A673 (cell line): Measurements from ENCODE around the gene NME3. TPM values are rescaled to one million over a fixed set of nuclear protein-coding genes. Genes with fewer than 3 reads are reported as not detected.
"Not testable (repeated sequence)": the region's sequence is repeated elsewhere in the genome, so short reads cannot be mapped to it uniquely, and the experiment has no call there.

Experiments
- BruUV-seq: library from RNA; stranded (reverse); fragments of 400-500 nt; replicated peaks from 2 replicates; lab custom pipeline; 2021; lab: Mats Ljungman, UMichigan
- CTCF ChIA-PET: fragments of 300-600 bp; sonication (Branson Sonifier 250); formaldehyde crosslinking; loops from one replicate; lab custom pipeline; 2022; ENCODE audit warnings: antibody characterized with exemption; lab: Charles Lee
- POLR2A ChIA-PET: fragments of 300-600 bp; sonication (Branson Sonifier 250); formaldehyde crosslinking; loops from one replicate; lab custom pipeline; 2022; ENCODE audit warnings: antibody characterized with exemption; ENCODE audit not compliant: low non-redundant PET; lab: Charles Lee
- DNase-seq: peaks from one replicate; pipeline ENCODE4 v3.0.0-alpha.2; 2015; ENCODE audit warnings: low spot score
- H3K27ac ChIP-seq: fragments of 200-600 bp; sonication (generic); 2 replicates; pipeline ENCODE4 v1.5.1; 2016; ENCODE audit warnings: mixed run types, low read depth, mild to moderate bottlenecking, mixed read lengths, antibody characterized with exemption, low read length; ENCODE audit not compliant: poor library complexity, severe bottlenecking
- H3K27me3 ChIP-seq: fragments of 200-600 bp; sonication (generic); replicated peaks from 2 replicates; pipeline ENCODE4 v1.6.1; 2017; ENCODE audit warnings: mixed run types, low read depth, mild to moderate bottlenecking, mixed read lengths, antibody characterized with exemption, low read length; ENCODE audit not compliant: insufficient read depth, poor library complexity
- H3K36me3 ChIP-seq: fragments of 200-600 bp; sonication (generic); 2 replicates; pipeline ENCODE4 v1.6.1; 2016; ENCODE audit warnings: mixed run types, mild to moderate bottlenecking, mixed read lengths, antibody characterized with exemption, low read length; ENCODE audit not compliant: insufficient read depth, poor library complexity, severe bottlenecking
- H3K4me1 ChIP-seq: fragments of 200-600 bp; sonication (generic); 2 replicates; pipeline ENCODE4 v1.6.1; 2017; ENCODE audit warnings: mixed run types, mild to moderate bottlenecking, mixed read lengths, antibody characterized with exemption, low read length; ENCODE audit not compliant: insufficient read depth, poor library complexity, severe bottlenecking
- H3K4me3 ChIP-seq: fragments of 200-600 bp; sonication (generic); 2 replicates; pipeline ENCODE4 v1.5.1; 2016; ENCODE audit warnings: low read depth, mixed run types, mild to moderate bottlenecking, mixed read lengths, low read length; ENCODE audit not compliant: poor library complexity, severe bottlenecking
- H3K9me3 ChIP-seq: fragments of 200-600 bp; sonication (generic); 2 replicates; pipeline ENCODE4 v1.6.1; 2016; ENCODE audit warnings: mixed run types, low read depth, mild to moderate bottlenecking, mixed read lengths, antibody characterized with exemption, low read length; ENCODE audit not compliant: poor library complexity, severe bottlenecking
- CTCF ChIP-seq: fragments of 300-800, 200-600 bp; sonication (generic); conservative IDR thresholded peaks from 2 replicates; pipeline ENCODE4 v1.5.1; 2017; ENCODE audit warnings: low read depth, mild to moderate bottlenecking, antibody characterized with exemption, low read length, moderate library complexity, mixed read lengths
- EZH2 ChIP-seq: fragments of 200-600 bp; sonication (generic); IDR thresholded peaks from 2 replicates; pipeline ENCODE4 v1.6.1; 2017; ENCODE audit warnings: borderline replicate concordance, low read depth, mild to moderate bottlenecking, mixed read lengths, antibody characterized with exemption, low read length; ENCODE audit not compliant: poor library complexity, severe bottlenecking
- intact Hi-C: fragments of 100-400 bp; cut with micrococcal nuclease; formaldehyde crosslinking; loops from one replicate; pipeline ENCODE4 v1.10.0; 2022; ENCODE audit not compliant: unreplicated experiment
- total RNA-seq: library from RNA; stranded (reverse); gene quantifications from 2 replicates; pipeline ENCODE4 v1.2.3, GENCODE V29; 2021

The NME3 gene
- total RNA-seq, 1 experiment from 2014 or later = 35.3 TPM

- ChIA-PET POLR2A (no interaction called here), CTCF (no interaction called here)
- Histone ChIP-seq H3K4me3 (no peak overlapping the region), H3K4me1 (peaks cover 4% of the 10 kb centered on the region), H3K27ac (no peak overlapping the region), H3K36me3 (no peaks in the 10 kb centered on the region), H3K27me3 (no peaks in the 10 kb centered on the region), H3K9me3 (no peaks in the 10 kb centered on the region)
- intact Hi-C loops = no loop called here
- DNase-seq = no peak
- TF ChIP-seq EZH2 (no peak), CTCF (no peak)
- BruUV-seq = no TSS peak
These were observed 36.3 kb upstream of the NME3 start for GRCh38 chr16:1807626-1808025.

- no peak overlapping the region for H3K27ac ChIP-seq
- no peaks in the 10 kb centered on the region for H3K36me3 ChIP-seq
- no peak for DNase-seq
- ChIA-PET POLR2A (no interaction called here), CTCF (interaction anchor here (0.6 kb wide), 1 partner anchor 28 kb away, joined by 5 read pairs; the partner anchor contains the start of genes EME2 and MRPS34)
- H3K9me3 ChIP-seq = peaks cover 6% of the 10 kb centered on the region
- BruUV-seq = no TSS peak
- H3K4me3 ChIP-seq = no peak overlapping the region
- TF ChIP-seq EZH2 (no peak), CTCF (no peak)
- intact Hi-C loops = no loop called here
- no peaks in the 10 kb centered on the region for H3K27me3 ChIP-seq
- no peaks in the 10 kb centered on the region for H3K4me1 ChIP-seq
These were observed 29.4 kb upstream of the NME3 start for GRCh38 chr16:1800701-1801100.

- DNase-seq, H3K27me3 ChIP-seq, BruUV-seq, H3K4me3 ChIP-seq, H3K27ac ChIP-seq, H3K36me3 ChIP-seq, H3K9me3 ChIP-seq, H3K4me1 ChIP-seq, CTCF ChIA-PET, POLR2A ChIA-PET, intact Hi-C loops: not testable (repeated sequence)
These were observed 27.9 kb upstream of the NME3 start for GRCh38 chr16:1799263-1799662.

- no TSS peak for BruUV-seq
- TF ChIP-seq EZH2 = no peak
- TF ChIP-seq CTCF = no peak
- Histone ChIP-seq H3K36me3 (no peaks in the 10 kb centered on the region), H3K4me1 (no peaks in the 10 kb centered on the region), H3K27me3 (no peaks in the 10 kb centered on the region), H3K9me3 (peaks cover 6% of the 10 kb centered on the region), H3K4me3 (no peak overlapping the region), H3K27ac (no peak overlapping the region)
- intact Hi-C loops = no loop called here
- CTCF ChIA-PET = no interaction called here
- POLR2A ChIA-PET = no interaction called here
- DNase-seq = no peak
These were observed 23.7 kb upstream of the NME3 start for GRCh38 chr16:1794908-1795666.
